Transverse colon (tissue), 4 donors: ENCODE results near the gene LAMP1. TPM values are rescaled to one million over a fixed set of nuclear protein-coding genes. Genes with fewer than 3 reads are reported as not detected.
"Not testable (repeated sequence)": the region's sequence is repeated elsewhere in the genome, so short reads cannot be mapped to it uniquely, and the experiment has no call there.

Source experiments
- DNase-seq: peaks from one replicate; pipeline ENCODE4 v3.0.0-alpha.2; 2019
- H3K27ac ChIP-seq, 4 donors: fragments of 200-600 bp; sonication (generic); 2 replicates each; pipeline ENCODE4 v1.5.1; 2016 to 2018; ENCODE audit warnings: inconsistent platforms in 4 of 4
- H3K27me3 ChIP-seq: fragments of 200-600 bp; sonication (generic); 2 replicates; pipeline ENCODE4 v1.5.1; 2017; ENCODE audit warnings: inconsistent platforms
- H3K36me3 ChIP-seq, 4 donors: fragments of 200-600 bp; sonication (generic); 2 replicates each; pipeline ENCODE4 v1.5.1; 2017 to 2019; ENCODE audit warnings: inconsistent platforms in 4 of 4
- H3K4me1 ChIP-seq, 4 donors: fragments of 200-600 bp; sonication (generic); 2 replicates each; pipeline ENCODE4 v1.5.1; 2017 to 2020; ENCODE audit warnings: inconsistent platforms in 4 of 4
- H3K4me3 ChIP-seq, 4 donors: fragments of 200-600 bp; sonication (generic); 1 replicate in 1 of 4; 2 replicates in 3 of 4; pipeline versions ENCODE4 v1.5.1 to v1.6.1; 2017 to 2019; ENCODE audit warnings: inconsistent platforms in 4 of 4
- H3K9me3 ChIP-seq, 2 donors: fragments of 200-600 bp; sonication (generic); 2 replicates each; pipeline ENCODE4 v1.5.1; 2017 to 2019; ENCODE audit warnings: inconsistent platforms in 2 of 2
- EP300 ChIP-seq: sonication (generic); formaldehyde crosslinking; IDR thresholded peaks from one replicate; pipeline ENCODE4 v1.6.1; 2017; ENCODE audit warnings: antibody characterized with exemption, low read depth
- POLR2A ChIP-seq: fragments of 450-650 bp; IDR thresholded peaks from one replicate; pipeline ENCODE4 v1.6.1; 2016; ENCODE audit warnings: antibody characterized with exemption, mild to moderate bottlenecking, moderate library complexity
- POLR2AphosphoS5 ChIP-seq, 3 donors: sonication (generic); formaldehyde crosslinking; IDR thresholded peaks; one replicate each; pipeline ENCODE4 v1.6.1; 2016; ENCODE audit warnings: antibody characterized with exemption in 3 of 3
- WGBS, 2 donors: methylation state at CpG; one replicate each; pipeline ENCODE4 v1.1.5; 2018; ENCODE audit warnings: low coverage in 1 of 2; 5-methylcytosine and 5-hydroxymethylcytosine counted together
- in situ Hi-C, 4 donors: fragments of 200-750 bp; cut with MboI; loops; one replicate each; pipeline versions ENCODE4 v1.15.0 to v1.15.1; 2017; ENCODE audit warnings: low sequenced_read_pairs in 3 of 4, low pct_ligation_motif_present in 1 of 4, low pct_unique_long_range_greater_than_20kb in 1 of 4
- intact Hi-C: fragments of 100-400 bp; cut with DNase I; formaldehyde crosslinking; loops from one replicate; pipeline ENCODE4 v1.15.1; 2023; ENCODE audit warnings: low total_unique reads
- total RNA-seq, 4 donors: library from RNA; depleted of rRNA; stranded (reverse); fragments of >200 nt; gene quantifications; one replicate each; pipeline ENCODE4 v1.1.0, GENCODE V29; 2016
- TF ChIP-seq, protein P1 (sequence below), 5 experiments: fragments of 200-600 bp in 3 of 5; fragments of 450-650 bp in 2 of 5; sonication (generic) in 3 of 5; IDR thresholded peaks; 1 replicate in 2 of 5; 2 replicates in 3 of 5; pipeline ENCODE4 v1.5.1; 2016 to 2017; ENCODE audit warnings: antibody characterized with exemption in 5 of 5, inconsistent platforms in 3 of 5, mild to moderate bottlenecking in 2 of 5, moderate library complexity in 1 of 5

LAMP1 gene
- total RNA-seq, 4 donors from 2014 or later, result 69.5 to 149 (median 103) TPM

DNA sequence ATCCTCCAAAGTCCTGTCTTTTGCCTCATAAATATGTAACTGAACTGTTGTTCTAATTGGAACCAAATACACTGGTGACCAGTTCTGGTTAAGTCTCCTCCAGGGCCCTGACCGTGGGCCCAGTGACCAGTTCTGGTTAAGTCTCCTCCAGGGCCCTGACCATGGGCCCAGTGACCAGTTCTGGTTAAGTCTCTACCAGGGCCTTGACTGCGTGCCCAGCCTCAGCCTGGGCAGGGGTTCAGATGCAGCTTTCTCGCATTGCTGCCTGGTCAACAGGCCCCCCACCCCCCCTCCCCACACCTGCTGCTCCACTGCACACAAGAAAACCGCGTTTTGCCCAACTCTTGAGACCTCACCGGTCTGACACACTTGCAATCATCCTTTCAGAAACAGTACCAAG is 70.7 kb downstream of the LAMP1 start:
- Histone ChIP-seq H3K27ac (no peak overlapping the region), H3K27me3 (peaks cover 10% of the 10 kb centered on the region), H3K4me3 (no peak overlapping the region), H3K4me1 (peaks cover 0 to 17% (median 12%) of the 10 kb centered on the region in 4 donors), H3K9me3 (no peaks in the 10 kb centered on the region), H3K36me3 (no peaks in the 10 kb centered on the region)
- WGBS, 2 donors, result 66 to 71% methylated on average over 4 to 6 of the region's 6 CpGs
- intact Hi-C loops (loop anchor here (1.0 kb wide), 1 partner anchor 40 kb away; no protein-coding TSS in a partner anchor), in situ Hi-C loops (no loop called here)
- TF ChIP-seq POLR2AphosphoS5 (IDR thresholded peaks at IDR 0.05) (no peak), EP300 (no peak), POLR2A (no peak)
- TF ChIP-seq, protein P1, sequence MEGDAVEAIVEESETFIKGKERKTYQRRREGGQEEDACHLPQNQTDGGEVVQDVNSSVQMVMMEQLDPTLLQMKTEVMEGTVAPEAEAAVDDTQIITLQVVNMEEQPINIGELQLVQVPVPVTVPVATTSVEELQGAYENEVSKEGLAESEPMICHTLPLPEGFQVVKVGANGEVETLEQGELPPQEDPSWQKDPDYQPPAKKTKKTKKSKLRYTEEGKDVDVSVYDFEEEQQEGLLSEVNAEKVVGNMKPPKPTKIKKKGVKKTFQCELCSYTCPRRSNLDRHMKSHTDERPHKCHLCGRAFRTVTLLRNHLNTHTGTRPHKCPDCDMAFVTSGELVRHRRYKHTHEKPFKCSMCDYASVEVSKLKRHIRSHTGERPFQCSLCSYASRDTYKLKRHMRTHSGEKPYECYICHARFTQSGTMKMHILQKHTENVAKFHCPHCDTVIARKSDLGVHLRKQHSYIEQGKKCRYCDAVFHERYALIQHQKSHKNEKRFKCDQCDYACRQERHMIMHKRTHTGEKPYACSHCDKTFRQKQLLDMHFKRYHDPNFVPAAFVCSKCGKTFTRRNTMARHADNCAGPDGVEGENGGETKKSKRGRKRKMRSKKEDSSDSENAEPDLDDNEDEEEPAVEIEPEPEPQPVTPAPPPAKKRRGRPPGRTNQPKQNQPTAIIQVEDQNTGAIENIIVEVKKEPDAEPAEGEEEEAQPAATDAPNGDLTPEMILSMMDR (IDR thresholded peaks at IDR 0.05), result no peak
- DNase-seq, result no peak

DNA sequence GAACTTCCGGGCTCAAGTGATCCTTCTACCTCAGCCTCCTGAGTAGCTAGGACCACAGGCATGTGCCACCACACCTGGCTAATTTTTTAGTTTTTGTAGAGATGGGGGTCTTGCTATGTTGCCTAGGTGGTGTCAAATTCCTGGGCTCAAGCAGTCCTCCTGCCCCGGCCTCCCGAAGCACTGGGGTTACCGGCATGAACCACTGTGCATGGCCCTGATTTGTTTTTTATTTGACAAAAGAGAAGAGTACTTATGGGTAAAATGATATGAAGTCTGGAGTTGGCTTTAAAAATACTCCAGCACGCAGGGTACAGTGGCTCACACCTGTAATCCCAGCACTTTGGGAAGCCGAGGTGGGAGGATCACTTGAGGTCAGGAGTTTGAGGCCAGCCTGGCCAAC is 71.3 kb downstream of the LAMP1 start:
- intact Hi-C loops, result loop anchor here (1.0 kb wide), 1 partner anchor 41 kb away; no protein-coding TSS in a partner anchor
- H3K9me3 ChIP-seq, in situ Hi-C loops, H3K27ac ChIP-seq, H3K36me3 ChIP-seq, H3K4me3 ChIP-seq, DNase-seq: not testable (repeated sequence)
- H3K27me3 ChIP-seq, result peaks cover 10% of the 10 kb centered on the region
- peaks cover 0 to 13% (median 10%) of the 10 kb centered on the region in 4 donors for H3K4me1 ChIP-seq
- WGBS, 2 donors, result 82 to 90% methylated on average over 2 to 6 of the region's 6 CpGs

DNA sequence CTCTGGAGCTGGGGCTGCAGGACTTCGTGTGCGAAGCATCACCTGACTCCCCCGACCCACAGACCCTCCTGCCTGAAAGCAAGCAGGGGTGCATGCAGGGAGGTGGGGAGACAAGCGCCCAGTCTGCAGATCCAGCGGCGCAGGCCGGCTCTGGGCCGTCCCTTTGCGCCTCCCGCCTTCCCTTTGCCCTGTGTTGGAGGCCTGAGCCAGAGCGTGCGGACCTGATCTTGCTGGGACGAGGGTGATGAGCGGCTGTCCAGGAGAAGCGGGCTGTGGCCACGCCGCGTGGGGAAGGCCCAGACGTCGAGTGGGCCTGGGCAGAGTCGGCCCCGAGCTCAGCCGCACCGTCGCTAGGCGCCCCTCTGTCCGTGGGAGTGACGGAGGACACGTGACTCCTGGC is 72.2 kb downstream of the LAMP1 start:
- H3K4me1 ChIP-seq, result peaks cover 0 to 13% (median 7%) of the 10 kb centered on the region in 4 donors
- intact Hi-C loops (no loop called here), in situ Hi-C loops (no loop called here)
- no peak for DNase-seq
- WGBS, 2 donors, result 89% methylated on average over 29 of the region's 29 CpGs; no CpG with 5 or more reads in 1 of the 2 donors
- no peaks in the 10 kb centered on the region for H3K9me3 ChIP-seq
- no peak overlapping the region for H3K4me3 ChIP-seq
- no peak overlapping the region for H3K27ac ChIP-seq
- H3K36me3 ChIP-seq, result no peaks in the 10 kb centered on the region
- peaks cover 10% of the 10 kb centered on the region for H3K27me3 ChIP-seq
- TF ChIP-seq POLR2A (no peak), EP300 (no peak), POLR2AphosphoS5 (IDR thresholded peaks at IDR 0.05) (no peak)
- TF ChIP-seq, protein P1 (IDR thresholded peaks at IDR 0.05), result no peak

DNA sequence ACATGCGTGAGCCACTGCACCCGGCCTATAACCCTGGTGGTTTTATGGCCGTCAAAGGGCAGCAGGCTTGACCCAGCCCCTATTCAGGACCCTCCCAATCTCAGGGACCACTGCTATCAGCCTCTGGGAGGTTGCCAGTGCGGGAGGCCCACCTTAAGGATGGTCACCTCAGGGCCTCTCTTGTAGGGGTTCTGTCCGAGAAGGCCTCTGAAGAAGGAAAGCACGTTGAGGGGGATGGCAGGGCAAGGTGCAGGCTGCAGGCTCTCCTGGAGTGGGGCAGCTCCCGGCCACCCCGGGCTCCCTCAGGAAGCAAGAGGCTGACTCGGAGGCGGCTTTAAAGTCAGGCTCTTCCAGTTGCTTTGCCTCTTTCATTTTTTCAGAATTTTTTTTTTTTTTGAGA is 72.8 kb downstream of the LAMP1 start:
- no peaks in the 10 kb centered on the region for H3K9me3 ChIP-seq
- peaks cover 5% of the 10 kb centered on the region for H3K27me3 ChIP-seq
- in situ Hi-C loops (no loop called here), intact Hi-C loops (no loop called here)
- TF ChIP-seq POLR2A, result no peak
- TF ChIP-seq, protein P1 (IDR thresholded peaks at IDR 0.05), result no peak
- no peak for DNase-seq
- peaks cover 0 to 7% (median 2%) of the 10 kb centered on the region in 4 donors for H3K4me1 ChIP-seq
- WGBS, 2 donors, result 84% methylated on average over 10 of the region's 10 CpGs; no CpG with 5 or more reads in 1 of the 2 donors
- H3K27ac ChIP-seq, result no peak overlapping the region
- no peaks in the 10 kb centered on the region for H3K36me3 ChIP-seq
- H3K4me3 ChIP-seq, result no peak overlapping the region

DNA sequence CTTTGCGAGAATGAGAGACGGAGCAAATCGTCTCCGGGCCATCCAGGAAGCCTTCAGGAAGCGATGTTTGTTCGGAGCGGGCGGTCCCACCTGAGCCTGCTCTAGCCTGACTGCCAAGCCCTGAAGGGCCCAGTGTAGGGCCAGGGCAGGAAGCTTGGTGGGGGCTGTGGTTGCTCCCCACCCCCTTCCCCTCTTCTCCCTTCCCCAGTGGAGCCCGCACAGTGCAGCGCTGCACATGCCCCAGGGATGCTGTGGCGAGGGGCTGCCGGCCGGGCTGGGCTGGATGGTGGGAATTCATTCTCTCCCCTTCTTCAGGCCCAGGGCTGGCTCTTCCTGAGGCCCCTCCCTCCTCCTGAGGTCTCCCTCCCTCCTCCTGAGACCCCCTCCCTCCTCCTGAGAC is 74.0 kb downstream of the LAMP1 start:
- 87% methylated on average over 13 of the region's 13 CpGs; no CpG with 5 or more reads in 1 of the 2 donors for WGBS, 2 donors
- in situ Hi-C loops (no loop called here), intact Hi-C loops (no loop called here)
- Histone ChIP-seq H3K27me3 (no peaks in the 10 kb centered on the region), H3K9me3 (no peaks in the 10 kb centered on the region), H3K4me3 (no peak overlapping the region), H3K4me1 (no peaks in the 10 kb centered on the region), H3K36me3 (no peaks in the 10 kb centered on the region), H3K27ac (no peak overlapping the region)
- no peak for DNase-seq
- TF ChIP-seq POLR2AphosphoS5 (IDR thresholded peaks at IDR 0.05) (no peak), EP300 (no peak), POLR2A (no peak)
- TF ChIP-seq, protein P1 (IDR thresholded peaks at IDR 0.05), result no peak

DNA sequence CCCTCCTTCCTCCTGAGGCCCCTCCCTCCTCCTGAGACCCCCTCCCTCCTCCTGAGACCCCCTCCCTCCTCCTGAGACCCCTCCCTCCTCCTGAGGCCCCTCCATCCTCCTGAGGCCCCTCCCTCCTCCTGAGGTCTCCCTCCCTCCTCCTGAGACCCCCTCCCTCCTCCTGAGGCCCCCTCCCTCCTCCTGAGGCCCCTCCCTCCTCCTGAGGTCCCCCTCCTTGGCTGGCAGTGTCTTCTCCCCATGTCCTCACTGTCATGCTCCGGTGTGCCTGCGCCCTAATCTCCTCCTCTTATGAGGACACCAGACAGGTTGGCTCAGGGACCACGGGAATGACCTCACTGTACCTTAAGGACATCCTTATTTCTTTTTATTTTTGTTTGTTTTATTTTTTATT is 74.7 kb downstream of the LAMP1 start:
- H3K9me3 ChIP-seq, H3K4me1 ChIP-seq, H3K4me3 ChIP-seq, intact Hi-C loops, H3K27ac ChIP-seq, H3K36me3 ChIP-seq, DNase-seq, in situ Hi-C loops, H3K27me3 ChIP-seq: not testable (repeated sequence)
- 85% methylated on average over 3 of the region's 3 CpGs; no CpG with 5 or more reads in 1 of the 2 donors for WGBS, 2 donors
